AG09309 (cell line): ENCODE measurements around the gene ASH1L.

Experiments
- DNase-seq: peaks from one replicate; pipeline ENCODE4 v3.0.0-alpha.2; 2010; ENCODE audit warnings: low read depth
- H3K4me3 ChIP-seq: 2 replicates; pipeline ENCODE4 v1.5.1; 2011; ENCODE audit warnings: mild to moderate bottlenecking, low read depth, low read length, moderate library complexity; ENCODE audit not compliant: control insufficient read depth
- TF ChIP-seq, protein P1 (sequence below): IDR thresholded peaks from 2 replicates; pipeline ENCODE4 v1.5.1; 2011; ENCODE audit warnings: mild to moderate bottlenecking, low read depth, low read length, inconsistent platforms; ENCODE audit not compliant: insufficient read depth, control insufficient read depth; ENCODE audit errors: missing control alignments

The ASH1L gene

DNA sequence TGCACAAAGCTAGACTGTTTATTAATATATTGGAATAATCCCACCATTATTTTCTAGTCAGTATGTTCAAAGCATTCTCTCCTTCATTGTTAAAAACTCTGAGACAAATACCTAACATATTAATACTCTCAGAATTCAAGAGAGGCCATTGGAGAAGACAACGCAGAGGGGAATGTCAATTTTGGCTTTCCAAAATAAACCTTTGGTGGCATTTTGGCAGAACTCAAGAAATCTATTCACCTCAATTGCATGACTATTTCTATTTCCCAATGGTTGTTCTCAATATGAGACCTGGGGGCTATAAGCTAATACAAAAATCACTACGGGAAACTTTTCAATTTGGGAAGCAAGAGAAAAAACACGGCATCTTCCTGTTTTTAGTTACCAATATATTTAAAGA is 183.4 kb downstream of the ASH1L start:
- DNase-seq: no peak
- TF ChIP-seq, protein P1, sequence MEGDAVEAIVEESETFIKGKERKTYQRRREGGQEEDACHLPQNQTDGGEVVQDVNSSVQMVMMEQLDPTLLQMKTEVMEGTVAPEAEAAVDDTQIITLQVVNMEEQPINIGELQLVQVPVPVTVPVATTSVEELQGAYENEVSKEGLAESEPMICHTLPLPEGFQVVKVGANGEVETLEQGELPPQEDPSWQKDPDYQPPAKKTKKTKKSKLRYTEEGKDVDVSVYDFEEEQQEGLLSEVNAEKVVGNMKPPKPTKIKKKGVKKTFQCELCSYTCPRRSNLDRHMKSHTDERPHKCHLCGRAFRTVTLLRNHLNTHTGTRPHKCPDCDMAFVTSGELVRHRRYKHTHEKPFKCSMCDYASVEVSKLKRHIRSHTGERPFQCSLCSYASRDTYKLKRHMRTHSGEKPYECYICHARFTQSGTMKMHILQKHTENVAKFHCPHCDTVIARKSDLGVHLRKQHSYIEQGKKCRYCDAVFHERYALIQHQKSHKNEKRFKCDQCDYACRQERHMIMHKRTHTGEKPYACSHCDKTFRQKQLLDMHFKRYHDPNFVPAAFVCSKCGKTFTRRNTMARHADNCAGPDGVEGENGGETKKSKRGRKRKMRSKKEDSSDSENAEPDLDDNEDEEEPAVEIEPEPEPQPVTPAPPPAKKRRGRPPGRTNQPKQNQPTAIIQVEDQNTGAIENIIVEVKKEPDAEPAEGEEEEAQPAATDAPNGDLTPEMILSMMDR: no peak
- H3K4me3 ChIP-seq: no peak overlapping the region

DNA sequence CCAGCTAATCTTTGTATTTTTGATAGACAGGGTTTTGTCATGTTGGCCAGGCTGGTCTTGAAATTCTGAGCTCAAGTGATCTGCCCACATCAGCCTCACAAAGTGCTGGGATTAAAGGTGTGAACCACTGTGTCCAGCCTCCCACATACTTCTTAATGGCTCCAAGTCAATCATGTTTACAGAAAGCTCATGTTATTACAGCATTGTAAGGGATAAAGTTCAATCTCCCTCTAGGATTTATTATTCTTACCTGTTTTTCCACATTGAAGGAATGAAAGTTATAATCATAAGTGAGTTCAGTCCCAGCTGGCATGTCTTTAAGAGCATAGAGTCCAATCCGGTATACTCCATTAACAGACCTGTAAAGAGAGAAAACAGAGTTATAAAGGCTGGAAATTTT is 202.6 kb downstream of the ASH1L start:
- DNase-seq: no peak
- TF ChIP-seq, protein P1: no peak
- H3K4me3 ChIP-seq: no peak overlapping the region

DNA sequence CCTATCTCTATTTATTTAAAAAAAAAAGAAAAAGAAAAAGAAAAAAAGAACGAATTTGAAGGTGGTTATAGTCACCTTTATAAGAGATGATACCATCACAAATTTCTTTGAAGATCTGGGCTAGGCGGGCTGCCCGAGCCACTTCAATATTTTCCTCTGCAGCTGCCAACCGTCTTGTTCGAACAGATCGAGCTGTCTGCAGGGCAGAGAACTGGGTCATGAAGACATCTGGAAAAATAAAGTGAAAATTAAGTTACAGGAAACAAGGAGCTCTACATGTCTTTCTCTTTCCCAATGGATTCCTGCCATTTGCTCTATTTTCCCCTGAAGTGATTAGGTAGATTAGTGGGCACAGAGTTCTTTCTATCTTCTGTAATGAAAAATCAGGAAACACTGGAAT is 210.0 kb downstream of the ASH1L start:
- TF ChIP-seq, protein P1: no peak
- DNase-seq: no peak
- no peak overlapping the region for H3K4me3 ChIP-seq

DNA sequence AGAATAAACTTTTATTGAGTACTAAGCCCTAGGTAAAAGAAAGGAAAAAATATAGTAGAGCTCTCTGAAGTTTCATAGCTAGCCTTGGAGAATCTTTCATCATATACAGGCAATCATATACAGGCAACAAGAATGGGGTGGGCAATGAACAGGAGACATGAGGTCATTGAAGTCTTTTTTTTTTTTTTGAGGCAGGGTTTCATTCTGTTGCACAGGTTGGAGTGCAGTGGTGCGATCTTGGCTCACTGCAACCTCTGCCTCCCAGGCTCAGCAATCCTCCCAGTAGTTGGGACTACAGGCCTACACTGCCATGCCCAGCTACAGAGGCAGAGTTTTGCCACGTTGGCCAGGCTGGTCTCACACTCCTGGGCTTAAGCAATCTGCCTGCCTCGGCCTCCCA is 219.8 kb downstream of the ASH1L start:
- H3K4me3 ChIP-seq: no peak overlapping the region
- DNase-seq: no peak
- TF ChIP-seq, protein P1: no peak

DNA sequence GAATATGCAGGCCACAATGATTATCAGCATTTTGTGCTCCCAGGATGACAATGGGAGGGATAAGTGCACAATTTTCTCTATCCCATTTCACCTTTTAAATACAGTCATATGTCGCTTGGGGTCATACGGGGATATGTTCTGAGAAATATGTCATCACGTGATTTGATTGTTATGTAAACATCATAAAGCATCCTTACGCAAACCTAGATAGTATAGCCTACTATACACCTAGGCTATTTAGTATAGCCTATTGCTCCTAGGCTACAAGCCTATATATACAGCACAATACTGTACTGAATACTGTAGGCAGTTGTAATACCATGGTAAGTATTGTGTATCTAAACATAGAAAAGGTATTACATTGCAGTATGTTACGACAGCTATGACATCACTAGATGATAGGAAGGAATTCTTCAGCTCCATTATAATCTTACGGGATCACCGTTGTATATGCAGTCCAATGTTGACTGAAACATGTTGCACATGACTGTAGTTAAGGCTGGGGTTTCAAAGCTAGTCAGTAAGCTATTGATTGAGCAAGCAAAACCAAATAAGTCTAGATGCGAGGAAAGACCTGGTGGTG is 223.0 kb downstream of the ASH1L start:
- TF ChIP-seq, protein P1: no peak
- no peak for DNase-seq
- H3K4me3 ChIP-seq: no peak overlapping the region

DNA sequence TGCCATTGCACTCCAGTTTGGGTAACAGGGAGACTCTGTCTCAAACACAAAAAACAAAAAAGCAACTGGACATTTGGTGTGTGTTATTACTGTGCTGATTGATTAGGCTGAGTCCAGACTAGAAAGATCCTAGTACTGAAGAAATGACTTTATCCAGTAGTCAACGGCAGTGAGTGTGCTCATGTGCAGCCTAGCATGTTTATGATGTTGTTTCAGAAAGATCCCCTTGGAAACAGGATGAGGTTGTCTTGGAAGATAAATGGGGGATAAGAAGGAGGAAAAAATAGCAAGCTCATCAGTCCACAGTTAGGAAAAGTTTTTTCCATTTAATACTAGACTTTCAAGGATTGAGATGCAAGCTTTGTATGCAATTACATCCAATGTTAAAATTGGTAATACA is 227.6 kb downstream of the ASH1L start:
- TF ChIP-seq, protein P1: no peak
- no peak for DNase-seq
- H3K4me3 ChIP-seq: no peak overlapping the region
